ENCODE data around the gene MSRB3.
"Not testable (repeated sequence)": the region's sequence is repeated elsewhere in the genome, so short reads cannot be mapped to it uniquely, and the experiment has no call there.

MSRB3 gene

GRCh38 chr12:65287426-65287825 lies 8.9 kb downstream of the MSRB3 start:
- DNase-seq (ENCODE audit: low read depth, low spot score) = no peak

GRCh38 chr12:65292241-65292640 lies 13.8 kb downstream of the MSRB3 start:
- DNase-seq (ENCODE audit: low read depth, low spot score) = no peak

- DNase-seq (ENCODE audit: low read depth, low spot score) = no peak
Observed at GRCh38 chr12:65293735-65294134, 15.3 kb downstream of the MSRB3 start.

- DNase-seq (ENCODE audit: low read depth, low spot score) = no peak
Observed at GRCh38 chr12:65294641-65295262, 16.3 kb downstream of the MSRB3 start.

DNA sequence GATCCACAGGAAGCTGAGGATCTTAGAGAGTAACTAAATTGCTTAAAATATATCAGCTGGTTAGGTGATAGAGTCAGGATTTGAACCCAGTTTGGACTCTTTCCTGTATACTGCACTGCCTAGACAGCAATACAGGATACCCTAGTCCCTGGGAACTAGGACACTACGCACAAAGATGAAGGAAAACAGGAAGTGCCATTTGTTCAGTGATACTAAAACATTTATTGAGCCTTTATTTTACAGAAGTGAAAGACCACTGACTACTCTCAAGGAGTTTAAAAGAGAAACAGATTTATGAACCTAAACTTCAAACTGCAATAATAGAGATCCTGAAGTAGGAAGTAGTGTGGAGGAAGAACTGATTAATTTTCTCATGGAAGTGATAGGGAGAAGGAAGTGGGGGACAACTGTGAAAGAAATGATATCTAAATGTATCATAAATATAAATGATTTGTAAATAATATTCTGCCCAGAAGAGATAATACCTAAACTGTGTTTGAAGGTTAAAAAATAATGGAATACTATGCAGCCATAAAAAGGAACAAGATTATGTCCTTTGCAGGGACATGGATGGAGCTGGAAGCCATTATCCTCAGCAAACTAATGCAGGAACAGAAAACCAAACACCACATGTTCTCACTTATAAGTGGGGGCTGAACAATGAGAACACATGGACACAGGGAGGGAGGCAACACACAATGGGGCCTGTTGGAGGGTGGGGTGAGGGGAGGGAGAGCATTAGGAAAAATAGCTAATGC lies 18.2 kb downstream of the MSRB3 start:
- DNase-seq (ENCODE audit: low read depth, low spot score) = no peak

GRCh38 chr12:65300097-65300496 lies 21.6 kb downstream of the MSRB3 start:
- no peak for DNase-seq (ENCODE audit: low read depth, low spot score)

DNA sequence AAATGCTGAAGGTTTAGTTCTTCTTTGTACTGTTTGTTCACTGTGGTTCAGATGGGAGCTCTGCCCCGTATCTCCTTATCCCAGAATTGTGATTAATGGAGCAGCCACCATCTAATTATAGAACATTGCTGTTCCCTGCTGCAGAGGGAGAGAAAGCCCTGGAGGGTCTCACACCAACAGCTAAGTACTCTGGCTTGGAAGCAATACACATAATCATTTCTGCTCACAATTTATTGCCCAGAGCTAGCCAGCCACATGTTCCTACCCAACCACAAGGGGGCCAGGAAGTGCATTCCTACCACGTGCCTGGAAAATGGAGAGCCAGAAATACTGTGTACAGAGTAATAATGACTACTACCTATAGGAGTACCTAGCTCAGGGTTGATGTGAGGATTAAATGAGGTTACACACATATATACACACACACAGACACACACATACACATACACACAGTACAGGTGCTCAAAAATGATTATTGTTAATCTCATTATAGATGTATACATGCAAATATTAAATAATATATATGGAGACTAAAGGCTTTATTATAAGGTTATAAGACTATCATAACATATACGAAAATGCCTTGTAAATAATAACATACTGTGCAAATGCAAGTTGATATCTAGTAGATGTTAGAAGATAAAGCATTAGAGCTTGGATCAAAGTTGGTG lies 22.3 kb downstream of the MSRB3 start:
- DNase-seq (ENCODE audit: low read depth, low spot score) = no peak

GRCh38 chr12:65302891-65303290 lies 24.4 kb downstream of the MSRB3 start:
- DNase-seq (ENCODE audit: low read depth, low spot score) = no peak

- DNase-seq (ENCODE audit: low read depth, low spot score) = no peak
Observed at GRCh38 chr12:65305346-65305950, 27.0 kb downstream of the MSRB3 start.

- DNase-seq (ENCODE audit: low read depth, low spot score) = peak; percentile 34
Observed at GRCh38 chr12:65306366-65307168, 28.1 kb downstream of the MSRB3 start.

DNA sequence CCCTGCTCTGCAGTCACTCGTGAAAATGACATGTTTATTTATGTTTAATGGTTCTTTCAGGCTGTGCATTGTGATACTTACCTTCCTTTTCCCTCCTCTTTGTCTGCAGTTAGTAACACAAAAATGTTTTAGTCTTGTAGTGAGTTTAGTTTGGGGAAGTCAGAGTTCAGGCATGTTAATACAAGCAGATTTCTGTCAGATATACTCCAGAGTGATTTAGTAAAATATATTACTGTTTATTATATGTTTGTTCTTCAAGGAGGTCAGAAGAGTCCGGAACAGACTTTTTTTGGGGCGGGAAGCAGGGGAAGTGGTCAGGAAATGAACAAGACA lies 28.7 kb downstream of the MSRB3 start:
- DNase-seq (ENCODE audit: low read depth, low spot score) = no peak

- no peak for DNase-seq (ENCODE audit: low read depth, low spot score)
Observed at GRCh38 chr12:65308006-65308405, 29.5 kb downstream of the MSRB3 start.

DNA sequence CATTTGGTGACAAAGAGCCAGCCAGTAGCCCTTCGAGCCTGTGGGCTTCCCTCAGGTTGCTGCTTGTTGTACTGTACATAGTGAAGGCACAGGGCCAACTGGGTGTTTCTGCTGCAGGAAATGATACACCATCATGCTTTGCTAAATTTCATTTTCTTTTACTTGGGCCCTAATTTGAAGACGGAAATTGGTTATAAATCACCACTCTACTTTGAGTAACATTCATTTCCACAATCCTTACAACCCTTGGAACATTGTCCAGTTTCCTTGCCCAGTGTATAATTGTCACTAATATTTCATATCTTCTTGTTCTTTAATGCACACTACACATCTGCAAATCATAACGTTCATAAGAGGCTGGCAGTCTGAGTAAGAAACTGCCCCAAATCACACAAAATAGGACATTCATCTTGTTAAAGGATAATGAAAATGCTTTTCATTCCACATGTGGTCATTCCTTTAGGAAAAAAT lies 30.2 kb downstream of the MSRB3 start:
- no peak for DNase-seq (ENCODE audit: low read depth, low spot score)

DNA sequence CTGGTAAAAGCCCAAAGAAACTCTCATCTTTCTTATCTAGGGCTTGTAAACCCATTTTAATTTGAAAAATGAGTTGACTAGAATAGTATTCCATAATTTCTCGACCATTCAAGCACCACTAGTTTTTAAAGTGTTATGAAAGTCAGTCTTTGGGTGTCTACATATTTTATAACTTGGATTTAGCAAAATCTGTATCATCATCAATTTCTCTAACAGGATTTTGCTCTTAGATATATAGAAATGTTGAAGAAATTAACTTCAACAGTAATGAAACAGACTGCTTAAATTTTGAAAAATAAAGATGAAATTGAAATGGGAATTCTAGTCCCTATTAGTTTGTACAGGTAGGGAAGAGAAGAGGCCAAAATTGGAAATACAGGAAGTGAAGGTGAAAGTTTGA lies 32.8 kb downstream of the MSRB3 start:
- no peak for DNase-seq (ENCODE audit: low read depth, low spot score)

- no peak for DNase-seq (ENCODE audit: low read depth, low spot score)
Observed at GRCh38 chr12:65313719-65314317, 35.3 kb downstream of the MSRB3 start.

DNA sequence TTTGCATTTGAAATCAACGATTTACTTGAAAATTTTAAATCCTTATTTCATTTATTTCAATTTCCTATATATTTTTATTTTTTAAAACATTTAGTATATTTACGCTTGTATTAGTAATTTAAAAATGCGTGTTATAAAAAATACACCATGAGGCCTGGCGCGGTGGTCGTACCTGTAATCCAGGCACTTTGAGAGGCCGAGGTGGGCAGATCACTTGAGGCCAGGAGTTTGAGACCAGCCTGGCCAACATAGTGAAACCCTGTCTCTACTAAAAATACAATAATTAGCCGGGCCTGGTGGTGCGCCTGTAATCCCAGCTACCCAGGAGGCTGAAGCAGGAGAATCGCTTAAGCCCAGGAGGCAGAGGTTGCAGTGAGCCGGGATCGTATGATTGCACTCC lies 36.8 kb downstream of the MSRB3 start:
- DNase-seq (ENCODE audit: low read depth, low spot score) = not testable (repeated sequence)

GRCh38 chr12:65318186-65318685 lies 39.8 kb downstream of the MSRB3 start:
- DNase-seq (ENCODE audit: low read depth, low spot score) = no peak

- DNase-seq (ENCODE audit: low read depth, low spot score) = no peak
Observed at GRCh38 chr12:65319688-65320200, 41.3 kb downstream of the MSRB3 start.

GRCh38 chr12:65323070-65323469 lies 44.6 kb downstream of the MSRB3 start:
- no peak for DNase-seq (ENCODE audit: low read depth, low spot score)

- DNase-seq (ENCODE audit: low read depth, low spot score) = no peak
Observed at GRCh38 chr12:65324056-65324455, 45.6 kb downstream of the MSRB3 start.

DNA sequence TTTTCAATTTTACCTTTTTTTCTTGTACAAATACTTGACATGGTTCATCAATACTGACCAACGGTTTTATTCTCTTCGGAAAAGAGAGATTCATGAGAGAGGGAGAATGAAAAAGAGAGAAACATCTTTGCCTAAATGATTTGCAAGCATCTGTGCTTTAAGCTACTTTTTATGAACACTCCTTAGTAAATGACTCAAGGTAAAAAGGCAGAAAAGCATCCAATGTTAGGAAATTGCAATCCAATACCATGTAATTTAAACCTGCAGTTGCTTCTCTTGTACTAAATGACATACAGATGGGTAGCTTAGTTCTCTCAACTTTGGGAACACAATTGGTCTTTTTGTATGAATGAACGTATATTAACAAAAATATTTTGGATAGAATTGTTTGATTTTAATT lies 46.1 kb downstream of the MSRB3 start:
- DNase-seq (ENCODE audit: low read depth, low spot score) = no peak

Data from brain pericyte (primary cell).